Embryonic facial prominence (tissue), 1 donor: Measurements from ENCODE around the gene CHDH.

Experiments
- DNase-seq: peaks from one replicate; pipeline ENCODE4 v3.0.0-alpha.2; 2016; ENCODE audit errors: extremely low spot score

The CHDH gene

GRCh38 chr3:53808496-53808895 is 37.7 kb downstream of the CHDH start:
- no peak for DNase-seq

DNA sequence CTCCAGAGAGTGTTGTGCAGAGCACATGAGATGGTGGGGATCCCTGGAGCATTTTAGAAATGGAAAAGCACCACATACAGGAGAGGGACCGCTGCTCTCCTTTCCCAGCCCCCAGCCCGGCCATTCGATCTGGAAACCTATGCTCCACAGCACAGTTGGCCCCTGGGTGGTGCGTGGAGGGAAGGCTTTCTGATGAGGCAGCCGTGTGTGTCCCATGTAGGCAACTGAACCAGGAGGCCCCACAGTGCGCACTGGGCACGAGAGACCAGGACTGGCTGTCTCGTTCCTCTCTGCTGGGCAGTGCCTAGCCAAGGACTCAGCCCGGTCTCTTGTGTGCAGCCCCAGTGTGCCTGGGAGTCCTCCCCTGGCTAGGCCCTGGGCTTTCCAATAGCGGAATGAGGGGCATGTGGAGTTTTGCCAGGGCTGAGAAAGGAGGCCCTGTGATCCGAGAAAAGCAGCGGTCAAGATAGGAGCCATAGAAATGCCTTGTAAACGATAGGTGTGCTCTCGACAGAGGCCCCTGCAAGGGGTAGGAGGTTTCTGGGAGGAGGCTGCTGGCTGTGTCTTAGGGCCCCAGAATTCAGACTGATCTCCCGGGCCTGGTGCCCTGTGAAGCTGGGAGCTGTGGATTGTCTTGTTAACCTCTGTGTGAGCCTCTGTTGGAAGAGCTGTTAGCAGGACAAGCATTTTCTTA is 39.0 kb downstream of the CHDH start:
- no peak for DNase-seq

GRCh38 chr3:53806182-53807116 is 39.8 kb downstream of the CHDH start:
- DNase-seq, result no peak

DNA sequence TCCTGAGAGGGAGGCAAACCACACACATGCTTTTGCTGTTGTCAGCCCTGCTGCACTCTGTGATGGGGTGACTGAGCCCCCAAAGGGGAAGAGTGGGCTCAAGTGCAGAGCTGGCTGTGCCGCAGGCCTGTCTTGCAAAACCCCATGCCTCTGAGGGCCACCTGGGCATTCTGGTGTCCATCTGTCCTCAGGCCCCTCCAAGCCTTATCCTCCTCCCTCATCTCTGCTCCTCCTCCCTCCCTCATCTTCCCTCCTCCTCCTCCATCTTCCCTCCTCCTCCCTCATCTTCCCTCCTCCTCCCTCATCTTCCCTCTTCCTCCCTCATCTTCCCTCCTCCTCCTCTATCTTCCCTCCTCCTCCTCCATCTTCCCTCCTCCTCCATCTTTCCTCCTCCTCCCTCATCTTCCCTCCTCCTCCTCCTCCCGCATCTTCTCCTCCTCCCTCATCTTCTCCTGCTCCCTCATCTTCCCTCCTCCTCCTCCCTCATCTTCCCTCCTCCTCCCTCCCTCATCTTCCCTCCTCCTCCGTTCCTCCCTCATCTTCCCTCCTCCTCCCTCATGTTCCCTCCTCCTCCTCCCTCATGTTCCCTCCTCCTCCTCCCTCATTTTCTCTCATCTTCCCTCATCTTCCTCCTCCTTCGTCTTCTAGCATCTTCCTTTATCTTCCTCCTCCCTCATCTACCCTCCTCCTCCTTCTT is 40.6 kb downstream of the CHDH start:
- DNase-seq, result no peak

DNA sequence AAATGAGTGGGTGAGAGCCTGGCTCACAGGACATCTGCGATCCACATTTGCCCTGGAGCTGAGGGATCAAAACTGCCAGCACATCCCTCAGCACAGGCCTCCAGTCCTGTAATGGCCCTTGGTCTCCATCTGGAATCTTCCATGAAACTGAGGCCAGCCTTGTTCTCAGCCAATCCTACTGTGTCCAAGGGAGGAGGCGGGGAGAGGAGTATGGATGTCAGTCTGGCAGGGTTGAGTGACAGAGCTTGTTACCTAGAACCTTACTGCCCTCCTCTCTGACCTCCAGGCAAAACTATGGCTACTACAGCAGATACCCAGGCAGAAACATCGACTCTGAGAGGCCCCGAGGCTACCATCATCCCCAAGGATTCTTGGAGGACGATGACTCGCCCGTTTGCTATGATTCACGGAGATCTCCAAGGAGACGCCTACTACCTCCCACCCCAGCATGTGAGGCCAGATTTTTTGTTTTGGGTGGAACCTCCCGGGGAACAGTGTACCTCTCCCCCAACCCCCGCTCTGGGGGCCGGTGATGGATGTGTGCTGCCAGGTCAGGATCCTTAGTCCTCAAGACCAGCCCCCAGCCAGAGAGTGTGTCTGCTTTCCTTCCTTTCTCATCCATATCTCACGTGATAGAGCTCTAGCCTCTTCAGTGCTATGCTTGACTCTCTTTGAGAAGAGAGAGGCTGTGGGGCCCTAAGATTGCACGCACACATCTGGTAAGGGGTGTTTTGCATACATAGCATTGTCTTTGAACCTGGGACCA is 41.3 kb downstream of the CHDH start:
- DNase-seq, result no peak

DNA sequence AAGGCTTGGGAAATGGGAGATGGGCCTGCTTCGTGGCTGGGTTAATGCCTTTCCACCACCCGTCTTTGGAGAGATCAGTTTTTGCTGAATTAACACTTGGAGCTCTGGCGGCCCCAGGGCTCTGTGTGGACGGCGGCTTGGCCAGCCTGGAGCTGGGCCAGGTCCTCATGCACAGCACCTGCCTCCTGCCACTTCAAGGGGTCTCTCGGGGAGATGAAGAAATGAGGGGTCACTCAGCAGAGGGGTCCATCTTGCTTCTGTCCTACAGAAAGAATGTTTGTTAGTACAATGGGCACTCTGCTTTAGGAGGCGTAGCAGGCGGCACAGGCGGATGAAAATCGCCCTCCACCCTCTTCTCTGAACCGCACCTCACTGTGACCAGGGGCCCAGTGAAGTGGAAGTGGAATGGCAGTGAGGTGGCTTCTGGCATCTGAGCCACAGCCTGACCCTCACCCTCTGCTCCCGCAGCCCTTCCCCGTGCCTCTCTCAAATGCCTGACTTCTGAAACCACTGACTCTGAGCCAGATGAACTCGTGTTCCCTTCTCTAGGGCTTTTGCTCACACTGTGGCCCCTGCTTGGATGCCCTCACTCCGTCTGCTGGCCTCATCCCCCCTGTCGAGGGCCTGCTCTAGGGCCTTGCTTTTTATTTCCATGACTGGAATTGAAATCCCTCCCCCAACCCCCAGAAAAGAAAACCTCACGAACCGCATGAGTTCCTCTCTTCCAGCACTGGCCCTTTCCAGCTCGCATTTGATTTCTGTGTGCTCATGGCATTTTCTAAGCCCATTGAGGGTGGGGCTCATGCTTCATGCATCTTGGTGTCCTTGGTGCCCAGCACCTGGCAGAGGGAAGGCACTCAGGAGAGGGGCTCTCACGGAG is 42.2 kb downstream of the CHDH start:
- DNase-seq, result no peak

DNA sequence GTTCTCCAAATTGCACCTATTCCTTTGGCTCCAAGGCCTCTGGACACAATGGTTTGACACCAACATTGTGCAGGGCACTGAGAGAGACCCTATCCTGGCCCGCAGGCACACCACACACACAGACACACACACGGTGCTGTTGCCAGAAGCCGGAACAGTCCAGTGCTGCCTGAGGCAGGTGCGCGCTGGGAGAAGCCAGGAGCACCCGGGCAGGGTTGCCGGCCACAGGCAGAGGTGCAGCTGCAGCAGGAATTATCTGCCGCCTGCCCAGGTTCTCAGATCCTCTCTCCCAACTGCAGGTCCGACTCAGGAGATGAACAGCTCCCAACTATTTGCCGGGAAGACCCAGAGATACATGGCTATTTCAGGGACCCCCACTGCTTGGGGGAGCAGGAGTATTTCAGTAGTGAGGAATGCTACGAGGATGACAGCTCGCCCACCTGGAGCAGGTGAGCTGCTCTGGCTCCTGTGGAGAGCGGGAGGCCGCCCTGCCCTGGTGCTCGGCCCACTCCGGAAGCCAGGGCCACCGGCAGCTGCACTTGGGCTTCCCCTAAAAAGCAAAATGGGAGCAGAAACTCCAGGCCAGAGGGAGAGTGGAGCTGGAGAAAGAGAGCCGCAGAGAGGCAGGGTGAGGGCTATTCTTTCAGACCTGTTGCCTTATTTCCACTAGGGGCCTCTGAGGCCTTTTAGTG is 42.9 kb downstream of the CHDH start:
- no peak for DNase-seq

GRCh38 chr3:53802256-53802880 is 43.9 kb downstream of the CHDH start:
- DNase-seq, result no peak

DNA sequence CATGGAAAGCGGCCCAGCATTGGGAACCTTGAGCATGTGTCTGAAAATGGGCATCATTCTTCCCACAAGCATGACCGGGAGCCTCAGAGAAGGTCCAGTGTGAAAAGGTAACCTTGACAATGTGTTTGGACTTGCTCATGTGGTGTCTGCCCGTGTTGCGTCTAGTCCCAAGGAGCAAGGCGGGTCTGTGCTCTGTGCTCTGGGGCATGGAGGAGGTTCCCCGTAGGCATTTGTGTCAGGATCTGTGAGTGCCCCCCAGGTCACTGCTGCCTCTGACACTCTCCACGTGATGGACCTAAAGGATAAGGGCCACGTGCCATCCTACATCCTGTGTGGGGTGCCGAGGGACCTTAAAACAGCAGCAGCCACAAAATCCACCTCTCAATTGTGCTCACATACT is 44.9 kb downstream of the CHDH start:
- no peak for DNase-seq

- no peak for DNase-seq
These were observed 45.9 kb downstream of the CHDH start for GRCh38 chr3:53800041-53800906.

- no peak for DNase-seq
These were observed 46.8 kb downstream of the CHDH start for GRCh38 chr3:53799338-53799865.

DNA sequence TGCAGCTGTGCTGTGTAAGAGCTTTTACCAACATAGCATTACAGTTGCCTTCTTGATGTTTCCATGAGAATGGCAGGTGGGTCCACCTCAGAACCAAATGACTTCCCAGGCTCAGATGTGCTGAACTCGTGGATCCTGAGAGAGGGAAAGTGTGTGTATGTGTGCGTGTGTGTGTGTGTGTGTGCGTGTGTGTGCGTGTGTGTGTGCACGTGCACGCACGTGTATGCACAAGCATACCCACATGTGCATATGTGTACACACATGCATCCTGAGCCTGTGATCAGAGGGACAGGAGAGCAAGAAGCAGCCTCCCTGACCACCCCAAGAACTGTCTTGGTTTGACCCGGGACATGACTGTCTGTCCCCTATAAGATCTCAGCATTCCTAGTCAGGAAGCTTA is 48.1 kb downstream of the CHDH start:
- no peak for DNase-seq

DNA sequence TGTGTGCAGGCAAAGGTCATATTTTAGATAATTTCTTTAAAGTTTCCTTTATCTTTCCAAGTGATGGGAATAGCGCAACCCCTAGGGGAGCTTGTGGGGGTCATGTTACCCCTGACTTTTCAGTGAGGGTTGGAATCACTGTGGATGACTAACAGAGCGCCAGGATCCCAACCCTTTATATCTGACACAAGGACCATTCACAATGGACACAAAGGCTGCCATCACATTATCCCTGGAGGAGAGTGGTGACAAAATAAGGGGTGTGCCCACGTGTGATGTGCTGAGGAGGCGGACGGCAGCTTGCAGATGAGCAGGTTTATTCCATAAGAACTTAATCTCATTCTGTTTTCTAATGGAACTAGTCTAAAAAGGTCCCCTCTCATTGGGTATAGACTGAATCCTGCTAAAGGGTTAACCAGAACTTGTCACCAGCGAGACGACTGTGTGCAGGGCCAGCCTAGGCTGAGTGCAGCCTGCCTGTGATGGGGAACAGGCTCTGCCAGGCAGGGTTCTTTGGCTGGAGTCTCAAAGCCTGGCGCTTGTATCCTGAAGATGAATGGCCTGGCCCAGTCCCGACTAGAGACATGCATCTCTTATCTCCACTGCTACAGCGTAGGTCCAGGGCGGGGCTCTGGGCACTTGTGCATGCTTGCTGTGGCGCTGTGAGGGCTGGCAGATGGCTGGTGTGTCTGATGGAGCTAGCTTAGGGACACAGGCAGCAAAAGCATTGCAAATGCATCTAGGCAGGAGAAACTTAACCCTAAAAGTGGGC is 50.2 kb downstream of the CHDH start:
- DNase-seq, result no peak

GRCh38 chr3:53795176-53795575 is 51.0 kb downstream of the CHDH start:
- no peak for DNase-seq

- DNase-seq, result no peak
These were observed 51.6 kb downstream of the CHDH start for GRCh38 chr3:53794597-53794996.

- no peak for DNase-seq
These were observed 53.4 kb downstream of the CHDH start for GRCh38 chr3:53792866-53793265.

DNA sequence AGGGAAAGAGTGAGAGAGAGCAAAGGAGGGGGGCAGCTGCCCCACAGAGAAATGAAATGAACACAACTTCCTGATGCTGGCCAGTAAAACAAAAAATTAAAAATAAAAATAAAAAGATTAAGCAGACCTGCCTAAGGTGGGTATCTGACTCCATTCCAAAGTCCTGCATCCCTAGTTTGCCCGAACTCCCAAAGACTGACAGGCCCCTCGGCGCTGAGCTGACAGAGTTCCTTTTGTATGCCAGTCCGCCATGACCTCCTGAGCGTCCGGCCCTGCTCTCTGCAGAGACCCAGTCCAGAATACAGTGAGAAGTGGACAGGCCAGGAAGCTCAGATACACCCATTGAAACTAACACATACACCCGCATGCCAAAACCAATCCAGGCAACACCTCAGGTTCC is 54.9 kb downstream of the CHDH start:
- DNase-seq, result no peak

- no peak for DNase-seq
These were observed 55.7 kb downstream of the CHDH start for GRCh38 chr3:53790470-53790869.
